ENCODE results near the gene VPS26C.

The VPS26C gene

DNA sequence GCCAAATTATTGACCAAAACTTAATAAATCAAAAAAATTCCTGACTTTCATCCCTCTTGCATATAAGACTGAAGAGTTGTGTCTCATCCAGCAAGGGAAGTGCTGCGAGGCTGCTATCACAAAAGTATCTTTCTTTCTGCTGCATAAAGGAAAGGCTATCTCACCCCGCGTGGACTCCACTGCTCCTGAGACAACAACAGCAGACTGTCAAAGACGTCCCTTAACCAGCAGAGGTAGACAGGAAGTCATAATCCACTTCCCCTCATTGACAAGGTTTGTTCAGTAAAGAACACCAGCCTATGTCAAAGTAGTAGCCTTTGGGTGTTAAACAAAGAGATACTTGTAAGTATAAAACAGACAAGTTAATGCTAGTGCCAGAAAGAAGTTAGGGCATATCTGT, 29.4 kb downstream of the VPS26C start:
- no peak overlapping the region for H3K4me3 ChIP-seq (ENCODE audit: low read depth, low read length)
- TF ChIP-seq, protein P1, sequence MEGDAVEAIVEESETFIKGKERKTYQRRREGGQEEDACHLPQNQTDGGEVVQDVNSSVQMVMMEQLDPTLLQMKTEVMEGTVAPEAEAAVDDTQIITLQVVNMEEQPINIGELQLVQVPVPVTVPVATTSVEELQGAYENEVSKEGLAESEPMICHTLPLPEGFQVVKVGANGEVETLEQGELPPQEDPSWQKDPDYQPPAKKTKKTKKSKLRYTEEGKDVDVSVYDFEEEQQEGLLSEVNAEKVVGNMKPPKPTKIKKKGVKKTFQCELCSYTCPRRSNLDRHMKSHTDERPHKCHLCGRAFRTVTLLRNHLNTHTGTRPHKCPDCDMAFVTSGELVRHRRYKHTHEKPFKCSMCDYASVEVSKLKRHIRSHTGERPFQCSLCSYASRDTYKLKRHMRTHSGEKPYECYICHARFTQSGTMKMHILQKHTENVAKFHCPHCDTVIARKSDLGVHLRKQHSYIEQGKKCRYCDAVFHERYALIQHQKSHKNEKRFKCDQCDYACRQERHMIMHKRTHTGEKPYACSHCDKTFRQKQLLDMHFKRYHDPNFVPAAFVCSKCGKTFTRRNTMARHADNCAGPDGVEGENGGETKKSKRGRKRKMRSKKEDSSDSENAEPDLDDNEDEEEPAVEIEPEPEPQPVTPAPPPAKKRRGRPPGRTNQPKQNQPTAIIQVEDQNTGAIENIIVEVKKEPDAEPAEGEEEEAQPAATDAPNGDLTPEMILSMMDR (IDR thresholded peaks at IDR 0.05; ENCODE audit: borderline replicate concordance, insufficient read depth, low read depth, low read length): no peak

DNA sequence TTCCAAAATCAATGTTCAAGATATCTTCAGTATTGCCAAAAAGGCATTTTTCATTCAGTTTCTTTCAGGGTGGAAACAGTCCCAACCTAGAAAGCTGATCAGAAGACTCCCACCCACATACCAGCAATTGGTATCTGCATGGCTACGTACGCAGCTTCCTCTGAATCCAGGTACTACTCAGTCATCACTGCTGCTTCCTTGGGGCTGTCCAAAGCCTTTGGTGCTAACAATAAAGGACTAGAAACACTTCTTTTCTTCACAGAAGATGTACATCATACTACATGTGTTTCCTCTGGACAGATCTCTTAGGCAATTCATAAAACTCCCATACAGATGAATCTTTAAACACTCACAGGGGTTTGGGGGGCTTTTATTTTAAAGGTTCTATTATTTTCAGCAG, 29.8 kb downstream of the VPS26C start:
- H3K4me3 ChIP-seq (ENCODE audit: low read depth, low read length): no peak overlapping the region
- TF ChIP-seq, protein P1 (IDR thresholded peaks at IDR 0.05; ENCODE audit: borderline replicate concordance, insufficient read depth, low read depth, low read length): no peak

DNA sequence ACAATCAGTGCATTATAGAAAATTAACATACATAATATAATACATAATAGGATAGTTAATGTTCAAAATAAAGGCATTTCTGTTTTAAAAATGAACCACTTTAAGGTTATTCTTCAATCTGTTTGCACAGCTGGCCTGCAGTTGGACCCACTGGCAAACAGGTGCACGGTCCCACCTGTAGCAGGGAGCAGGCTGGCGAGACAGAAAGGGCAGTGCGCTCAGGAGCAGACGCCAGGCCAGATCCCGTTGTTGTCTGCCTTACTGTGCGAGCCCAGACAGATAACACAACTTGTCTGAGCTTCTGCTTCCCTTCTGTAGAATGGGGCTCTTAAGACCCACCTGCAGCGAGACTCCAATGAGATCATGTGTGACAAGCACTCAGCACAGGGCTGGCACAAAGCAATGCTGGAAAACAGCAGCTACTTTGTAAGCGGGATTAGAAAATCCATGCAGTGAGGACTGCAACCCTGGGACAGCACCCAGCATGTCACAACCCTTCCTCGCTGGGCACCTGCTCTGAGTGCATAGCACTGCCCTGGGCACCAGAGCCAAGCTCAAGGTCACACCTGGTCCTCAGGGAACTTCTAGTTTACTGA, 33.5 kb downstream of the VPS26C start:
- TF ChIP-seq, protein P1 (IDR thresholded peaks at IDR 0.05; ENCODE audit: borderline replicate concordance, insufficient read depth, low read depth, low read length): no peak
- H3K4me3 ChIP-seq (ENCODE audit: low read depth, low read length): no peak overlapping the region

DNA sequence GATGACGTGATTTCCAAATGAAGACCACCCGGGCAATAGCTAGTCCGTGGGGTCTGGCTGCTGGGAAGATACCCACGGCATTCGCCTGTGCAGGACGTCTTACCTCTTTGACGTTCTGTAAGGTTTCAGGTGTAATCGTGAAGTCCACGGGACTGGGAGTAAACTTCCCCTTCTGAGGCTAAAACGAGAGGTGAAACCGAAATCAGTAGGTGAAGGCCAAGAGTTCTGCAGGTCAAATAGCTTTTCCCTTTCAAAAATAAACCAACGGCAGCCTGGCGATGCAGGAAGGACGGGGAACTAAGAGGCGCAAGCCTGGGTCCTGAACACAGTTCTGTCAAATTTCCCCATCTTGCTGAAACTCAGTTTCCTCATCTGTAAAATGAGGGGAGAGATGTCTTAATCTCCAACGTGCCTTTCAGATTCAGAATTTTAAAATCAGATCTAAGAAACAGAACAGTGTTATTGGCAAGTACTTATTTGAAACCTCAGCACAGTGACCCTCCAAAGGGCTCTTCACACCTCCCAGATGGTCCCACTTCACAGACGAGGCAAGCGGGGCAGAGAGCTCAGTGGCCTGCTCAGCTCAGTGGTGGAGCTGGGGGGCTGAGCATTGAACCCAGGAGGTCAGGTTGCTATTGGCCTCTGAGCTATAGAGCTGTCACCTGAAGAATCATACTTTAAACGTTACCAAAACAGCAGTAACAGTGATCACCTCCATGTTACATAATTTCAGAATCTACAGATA, 34.7 kb downstream of the VPS26C start:
- TF ChIP-seq, protein P1 (IDR thresholded peaks at IDR 0.05; ENCODE audit: borderline replicate concordance, insufficient read depth, low read depth, low read length): no peak
- H3K4me3 ChIP-seq (ENCODE audit: low read depth, low read length): no peak overlapping the region

DNA sequence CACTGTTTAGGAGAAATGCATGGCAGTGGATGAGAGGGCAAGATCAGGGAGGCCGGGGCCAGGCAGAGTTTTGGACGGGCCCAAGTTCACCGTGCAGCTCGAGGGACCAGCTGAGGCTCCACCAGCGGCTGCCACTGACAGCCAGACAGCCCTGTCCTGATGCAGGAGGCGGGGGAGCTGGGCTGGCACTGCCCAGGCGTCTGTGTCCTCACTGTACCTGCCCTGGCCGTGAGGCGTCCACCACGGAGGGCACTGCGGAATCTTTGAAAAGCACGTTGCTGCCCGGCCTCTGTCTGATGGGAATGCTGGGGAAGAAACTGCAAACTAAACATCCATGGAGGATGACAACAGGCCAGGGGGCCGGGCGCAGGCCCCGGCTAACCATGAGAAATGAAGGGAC, 35.5 kb downstream of the VPS26C start:
- no peak overlapping the region for H3K4me3 ChIP-seq (ENCODE audit: low read depth, low read length)
- TF ChIP-seq, protein P1 (IDR thresholded peaks at IDR 0.05; ENCODE audit: borderline replicate concordance, insufficient read depth, low read depth, low read length): no peak

DNA sequence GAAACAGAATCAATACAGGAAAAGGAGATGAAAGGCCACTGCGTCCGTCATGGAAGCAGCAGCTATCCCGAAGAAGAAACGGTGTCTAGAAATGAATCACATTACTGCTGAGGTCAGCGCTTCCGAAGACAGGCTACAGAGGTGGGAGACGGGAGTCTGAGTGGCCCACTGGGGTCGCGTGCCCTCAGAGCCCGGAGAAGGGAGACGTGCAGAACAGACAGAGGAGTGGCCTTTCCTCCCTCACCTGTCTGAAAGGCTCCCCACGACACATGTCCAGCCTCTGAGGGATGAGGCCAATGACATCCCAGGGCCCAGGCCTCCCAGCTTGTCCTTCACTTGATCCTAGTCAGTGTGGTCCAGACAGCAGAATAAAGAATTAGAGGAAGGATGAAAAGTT, 35.9 kb downstream of the VPS26C start:
- TF ChIP-seq, protein P1 (IDR thresholded peaks at IDR 0.05; ENCODE audit: borderline replicate concordance, insufficient read depth, low read depth, low read length): no peak
- H3K4me3 ChIP-seq (ENCODE audit: low read depth, low read length): no peak overlapping the region
